OCI-LY7 (cell line): ENCODE data around the gene P2RY8.

Experiments used
- EZH2phosphoT487 ChIP-seq: fragments of 200-600 bp; sonication (generic); IDR thresholded peaks from 2 replicates; pipeline ENCODE4 v1.6.1; 2018; ENCODE audit warnings: low read depth, borderline replicate concordance, mild to moderate bottlenecking, mixed run types, antibody characterized with exemption, low read length, moderate library complexity, mixed read lengths
- TF ChIP-seq, protein P1 (sequence below): fragments of 200-600 bp; sonication (generic); conservative IDR thresholded peaks from 2 replicates; pipeline ENCODE4 v1.5.1; 2014; ENCODE audit warnings: mild to moderate bottlenecking, antibody characterized with exemption, low read length, moderate library complexity, mixed read lengths

DNA sequence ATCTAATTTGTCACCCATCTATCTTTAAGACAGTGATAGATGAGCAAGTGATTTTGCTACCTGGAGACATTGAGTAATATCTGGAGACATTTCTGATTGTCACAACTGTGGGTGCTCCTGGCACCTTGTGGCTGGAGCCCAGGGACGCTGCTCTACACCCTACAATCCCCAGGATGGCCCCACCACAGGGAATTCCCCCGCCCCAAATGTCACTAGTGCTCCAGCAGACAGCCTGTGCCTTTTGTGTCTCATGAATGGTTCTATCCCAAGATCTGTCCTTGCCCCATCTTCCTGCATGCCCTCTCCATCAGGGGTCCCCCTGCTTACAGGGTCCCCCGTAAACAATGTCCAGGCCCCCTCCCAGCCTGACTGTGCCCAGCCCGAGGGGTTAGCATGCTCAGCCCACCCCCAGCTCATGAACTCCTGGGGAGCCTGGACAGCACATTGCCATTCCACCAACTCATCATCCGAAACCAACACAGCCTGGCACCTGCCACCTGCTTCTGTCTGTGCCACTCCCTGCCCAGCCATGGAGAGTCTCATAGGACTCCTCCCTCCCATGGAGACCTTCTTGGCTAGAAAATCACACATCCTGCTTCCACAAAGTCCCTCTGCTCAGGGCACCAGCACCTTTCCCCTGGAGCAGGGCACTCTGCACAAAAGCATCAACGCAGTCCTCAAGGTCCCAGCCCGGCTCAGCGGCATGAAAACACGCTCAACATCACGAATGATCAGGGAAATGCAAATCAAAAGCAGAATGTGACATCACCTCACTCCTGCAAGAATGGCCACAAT is 5.7 kb downstream of the P2RY8 start:
- TF ChIP-seq, protein P1, sequence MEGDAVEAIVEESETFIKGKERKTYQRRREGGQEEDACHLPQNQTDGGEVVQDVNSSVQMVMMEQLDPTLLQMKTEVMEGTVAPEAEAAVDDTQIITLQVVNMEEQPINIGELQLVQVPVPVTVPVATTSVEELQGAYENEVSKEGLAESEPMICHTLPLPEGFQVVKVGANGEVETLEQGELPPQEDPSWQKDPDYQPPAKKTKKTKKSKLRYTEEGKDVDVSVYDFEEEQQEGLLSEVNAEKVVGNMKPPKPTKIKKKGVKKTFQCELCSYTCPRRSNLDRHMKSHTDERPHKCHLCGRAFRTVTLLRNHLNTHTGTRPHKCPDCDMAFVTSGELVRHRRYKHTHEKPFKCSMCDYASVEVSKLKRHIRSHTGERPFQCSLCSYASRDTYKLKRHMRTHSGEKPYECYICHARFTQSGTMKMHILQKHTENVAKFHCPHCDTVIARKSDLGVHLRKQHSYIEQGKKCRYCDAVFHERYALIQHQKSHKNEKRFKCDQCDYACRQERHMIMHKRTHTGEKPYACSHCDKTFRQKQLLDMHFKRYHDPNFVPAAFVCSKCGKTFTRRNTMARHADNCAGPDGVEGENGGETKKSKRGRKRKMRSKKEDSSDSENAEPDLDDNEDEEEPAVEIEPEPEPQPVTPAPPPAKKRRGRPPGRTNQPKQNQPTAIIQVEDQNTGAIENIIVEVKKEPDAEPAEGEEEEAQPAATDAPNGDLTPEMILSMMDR = no peak
- TF ChIP-seq EZH2phosphoT487 = no peak
